ENCODE measurements around the gene TACC3.

TACC3 gene

GRCh38 chr4:1786544-1787362, 65.4 kb downstream of the TACC3 start:
- Mint-ChIP-seq H3K36me3 (ENCODE audit: insufficient read depth) (peaks cover 7% of the 10 kb centered on the region), H3K27ac (no peak overlapping the region), H3K4me1 (ENCODE audit: low read depth in 2 of 2) (no peaks in the 10 kb centered on the region), H3K4me3 (no peak overlapping the region), H3K27me3 (peaks cover 4 to 16% of the 10 kb centered on the region in 2 donors), H3K9me3 (no peaks in the 10 kb centered on the region)
- ATAC-seq (replicated peaks) (no peak), DNase-seq (no peak)

GRCh38 chr4:1787411-1788077, 66.2 kb downstream of the TACC3 start:
- ATAC-seq (replicated peaks) (no peak), DNase-seq (no peak)
- Mint-ChIP-seq H3K4me3 (no peak overlapping the region), H3K36me3 (ENCODE audit: insufficient read depth) (peaks cover 8% of the 10 kb centered on the region), H3K4me1 (ENCODE audit: low read depth in 2 of 2) (no peaks in the 10 kb centered on the region), H3K27ac (no peak overlapping the region), H3K27me3 (peaks cover 4 to 21% of the 10 kb centered on the region in 2 donors), H3K9me3 (no peaks in the 10 kb centered on the region)

- Mint-ChIP-seq H3K9me3 (no peaks in the 10 kb centered on the region), H3K36me3 (ENCODE audit: insufficient read depth) (peaks cover 8% of the 10 kb centered on the region), H3K4me1 (ENCODE audit: low read depth in 2 of 2) (no peaks in the 10 kb centered on the region), H3K4me3 (no peak overlapping the region), H3K27me3 (peaks cover 4 to 21% of the 10 kb centered on the region in 2 donors), H3K27ac (no peak overlapping the region)
- DNase-seq (no peak), ATAC-seq (replicated peaks) (no peak)
Observed at GRCh38 chr4:1788254-1788973, 67.1 kb downstream of the TACC3 start.

GRCh38 chr4:1789552-1789951, 68.2 kb downstream of the TACC3 start:
- ATAC-seq (replicated peaks) (no peak), DNase-seq (no peak)
- Mint-ChIP-seq H3K27me3 (peaks cover 4 to 21% of the 10 kb centered on the region in 2 donors), H3K9me3 (no peaks in the 10 kb centered on the region), H3K4me3 (no peak overlapping the region), H3K27ac (no peak overlapping the region), H3K36me3 (ENCODE audit: insufficient read depth) (peaks cover 5% of the 10 kb centered on the region), H3K4me1 (ENCODE audit: low read depth in 2 of 2) (no peaks in the 10 kb centered on the region)

- Mint-ChIP-seq H3K9me3 (no peaks in the 10 kb centered on the region), H3K4me3 (no peak overlapping the region), H3K4me1 (ENCODE audit: low read depth in 2 of 2) (no peaks in the 10 kb centered on the region), H3K27ac (no peak overlapping the region), H3K36me3 (ENCODE audit: insufficient read depth) (peaks cover 5% of the 10 kb centered on the region), H3K27me3 (peaks cover 4 to 21% of the 10 kb centered on the region in 2 donors)
- no peak for DNase-seq
- no peak for ATAC-seq (replicated peaks)
Observed at GRCh38 chr4:1790005-1790404, 68.7 kb downstream of the TACC3 start.

GRCh38 chr4:1792158-1792831, 71.0 kb downstream of the TACC3 start:
- Mint-ChIP-seq H3K36me3 (ENCODE audit: insufficient read depth) (peaks cover 5% of the 10 kb centered on the region), H3K9me3 (no peaks in the 10 kb centered on the region), H3K27me3 (peaks cover 14 to 35% of the 10 kb centered on the region in 2 donors), H3K4me3 (peak overlapping the region; percentile 65 to 74), H3K4me1 (ENCODE audit: low read depth in 2 of 2) (no peaks in the 10 kb centered on the region), H3K27ac (peak overlapping the region in 1 of 2 donors; percentile 32)
- ATAC-seq (replicated peaks) (no peak), DNase-seq (no peak)

- Mint-ChIP-seq H3K27me3 (peaks cover 14 to 40% of the 10 kb centered on the region in 2 donors), H3K27ac (no peak within 1 kb of the TSS)
- peak in 1 of 3 experiments; percentile 13 for DNase-seq
Observed at GRCh38 chr4:1792832-1793495, 71.6 kb downstream of the TACC3 start, which contains the start of gene FGFR3. FGFR3 (plus strand) TSS chr4:1793293; CDS start chr4:1793935, 642 bp downstream.

GRCh38 chr4:1793496-1793840, 72.1 kb downstream of the TACC3 start:
- no peaks in the 10 kb centered on the region for H3K4me1 Mint-ChIP-seq (ENCODE audit: low read depth in 2 of 2)
- DNase-seq, result peak in 1 of 3 experiments; percentile 12
- H3K36me3 Mint-ChIP-seq (ENCODE audit: insufficient read depth), result peaks cover 5% of the 10 kb centered on the region
- peaks cover 14 to 43% of the 10 kb centered on the region in 2 donors for H3K27me3 Mint-ChIP-seq
- H3K9me3 Mint-ChIP-seq, result no peaks in the 10 kb centered on the region
- no peak overlapping the region for H3K4me3 Mint-ChIP-seq
- H3K27ac Mint-ChIP-seq, result no peak overlapping the region
- peak; percentile 54 for ATAC-seq (replicated peaks)

More at GRCh38 chr4:1792832-1793495, 71.6 kb downstream of the TACC3 start, which contains the start of gene FGFR3:
- Mint-ChIP-seq H3K4me3 (peak within 1 kb of the TSS; percentile 65 to 74), H3K9me3 (no peaks in the 10 kb centered on the region), H3K36me3 (ENCODE audit: insufficient read depth) (peaks cover 5% of the 10 kb centered on the region), H3K4me1 (ENCODE audit: low read depth in 2 of 2) (no peaks in the 10 kb centered on the region)
- peak; percentile 80 for ATAC-seq (replicated peaks)

- Mint-ChIP-seq H3K4me1 (ENCODE audit: low read depth in 2 of 2) (no peaks in the 10 kb centered on the region), H3K9me3 (no peaks in the 10 kb centered on the region), H3K27ac (no peak overlapping the region), H3K27me3 (peaks cover 14 to 50% of the 10 kb centered on the region in 2 donors), H3K4me3 (peak overlapping the region; percentile 8 to 17), H3K36me3 (ENCODE audit: insufficient read depth) (peaks cover 5% of the 10 kb centered on the region)
- ATAC-seq (replicated peaks), result no peak
- no peak for DNase-seq
Observed at GRCh38 chr4:1793940-1794808, 72.9 kb downstream of the TACC3 start.
